Peyer's patch (tissue), 4 donors: Measurements from ENCODE around the gene RPL36AL.

Source experiments
- CTCF ChIP-seq, 6 experiments: fragments of 450-650 bp in 4 of 6; fragments of 200-600 bp in 2 of 6; sonication (generic) in 1 of 6; IDR thresholded peaks; one replicate each; pipeline ENCODE4 v1.5.1; 2017 to 2019; ENCODE audit warnings: antibody characterized with exemption in 6 of 6, mild to moderate bottlenecking in 3 of 6, moderate library complexity in 1 of 6
- POLR2A ChIP-seq, 2 donors: fragments of 450-650 bp; IDR thresholded peaks; one replicate each; pipeline ENCODE4 v1.5.1; 2017; ENCODE audit warnings: antibody characterized with exemption in 2 of 2, mild to moderate bottlenecking in 2 of 2, moderate library complexity in 2 of 2

- no peak for TF ChIP-seq CTCF (IDR thresholded peaks at IDR 0.05)
- no peak for TF ChIP-seq POLR2A (IDR thresholded peaks at IDR 0.05)
These were observed 46.4 kb downstream of the RPL36AL start for GRCh38 chr14:49574038-49574437.
